Prostate gland (tissue), 2 donors: ENCODE results near the gene AADACL4.

Experiments
- POLR2AphosphoS5 ChIP-seq: sonication (generic); formaldehyde crosslinking; IDR thresholded peaks from one replicate; pipeline ENCODE4 v1.6.1; 2017; ENCODE audit warnings: antibody characterized with exemption
- TF ChIP-seq, protein P1 (sequence below), 4 experiments: fragments of 200-600 bp in 2 of 4; fragments of 450-650 bp in 2 of 4; sonication (generic) in 2 of 4; IDR thresholded peaks; 1 replicate in 3 of 4; 2 replicates in 1 of 4; pipeline ENCODE4 v1.5.1; 2016 to 2019; ENCODE audit warnings: antibody characterized with exemption in 4 of 4, mild to moderate bottlenecking in 2 of 4, moderate library complexity in 2 of 4

DNA sequence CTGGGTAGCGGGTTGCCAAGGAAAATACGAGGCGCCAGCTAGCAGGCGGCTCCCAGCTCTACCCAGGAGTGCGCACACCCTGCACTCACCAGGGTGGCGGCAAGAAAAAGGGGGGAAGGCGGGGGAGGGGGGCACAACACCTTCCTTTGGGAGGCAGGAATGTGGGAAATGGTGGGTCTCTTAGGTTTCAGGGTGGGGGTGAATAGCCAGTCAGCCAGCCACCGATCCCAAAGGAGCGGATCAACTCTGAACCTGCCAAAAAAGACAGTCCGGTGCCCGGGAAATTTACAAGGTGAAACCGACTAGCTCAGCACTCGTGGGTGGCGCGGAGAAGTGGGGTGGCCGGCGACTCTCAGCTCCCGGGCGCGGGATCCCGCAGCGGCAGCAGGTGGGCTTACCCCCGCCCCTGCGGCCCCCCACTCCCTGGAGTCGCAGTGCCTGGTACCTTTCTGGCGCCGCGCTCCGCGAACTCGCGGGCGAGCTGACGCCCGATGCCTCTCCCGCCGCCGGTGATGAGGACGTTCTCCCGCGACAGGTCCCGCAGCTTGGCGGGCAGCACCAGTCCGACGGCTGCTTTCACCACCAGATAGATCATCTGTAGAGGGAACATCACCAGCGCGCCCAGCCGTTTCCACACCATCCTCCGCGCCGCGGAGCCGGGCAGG lies 27.0 kb upstream of the AADACL4 start:
- TF ChIP-seq, protein P1, sequence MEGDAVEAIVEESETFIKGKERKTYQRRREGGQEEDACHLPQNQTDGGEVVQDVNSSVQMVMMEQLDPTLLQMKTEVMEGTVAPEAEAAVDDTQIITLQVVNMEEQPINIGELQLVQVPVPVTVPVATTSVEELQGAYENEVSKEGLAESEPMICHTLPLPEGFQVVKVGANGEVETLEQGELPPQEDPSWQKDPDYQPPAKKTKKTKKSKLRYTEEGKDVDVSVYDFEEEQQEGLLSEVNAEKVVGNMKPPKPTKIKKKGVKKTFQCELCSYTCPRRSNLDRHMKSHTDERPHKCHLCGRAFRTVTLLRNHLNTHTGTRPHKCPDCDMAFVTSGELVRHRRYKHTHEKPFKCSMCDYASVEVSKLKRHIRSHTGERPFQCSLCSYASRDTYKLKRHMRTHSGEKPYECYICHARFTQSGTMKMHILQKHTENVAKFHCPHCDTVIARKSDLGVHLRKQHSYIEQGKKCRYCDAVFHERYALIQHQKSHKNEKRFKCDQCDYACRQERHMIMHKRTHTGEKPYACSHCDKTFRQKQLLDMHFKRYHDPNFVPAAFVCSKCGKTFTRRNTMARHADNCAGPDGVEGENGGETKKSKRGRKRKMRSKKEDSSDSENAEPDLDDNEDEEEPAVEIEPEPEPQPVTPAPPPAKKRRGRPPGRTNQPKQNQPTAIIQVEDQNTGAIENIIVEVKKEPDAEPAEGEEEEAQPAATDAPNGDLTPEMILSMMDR (IDR thresholded peaks at IDR 0.05) = no peak
- TF ChIP-seq POLR2AphosphoS5 = no peak
